ENCODE measurements around the gene C19orf85. TPM values are rescaled to one million over a fixed set of nuclear protein-coding genes. Genes with fewer than 3 reads are reported as not detected.

C19orf85 gene
- total and polyA plus RNA-seq, 4 experiments from 2014 or later: not detected

DNA sequence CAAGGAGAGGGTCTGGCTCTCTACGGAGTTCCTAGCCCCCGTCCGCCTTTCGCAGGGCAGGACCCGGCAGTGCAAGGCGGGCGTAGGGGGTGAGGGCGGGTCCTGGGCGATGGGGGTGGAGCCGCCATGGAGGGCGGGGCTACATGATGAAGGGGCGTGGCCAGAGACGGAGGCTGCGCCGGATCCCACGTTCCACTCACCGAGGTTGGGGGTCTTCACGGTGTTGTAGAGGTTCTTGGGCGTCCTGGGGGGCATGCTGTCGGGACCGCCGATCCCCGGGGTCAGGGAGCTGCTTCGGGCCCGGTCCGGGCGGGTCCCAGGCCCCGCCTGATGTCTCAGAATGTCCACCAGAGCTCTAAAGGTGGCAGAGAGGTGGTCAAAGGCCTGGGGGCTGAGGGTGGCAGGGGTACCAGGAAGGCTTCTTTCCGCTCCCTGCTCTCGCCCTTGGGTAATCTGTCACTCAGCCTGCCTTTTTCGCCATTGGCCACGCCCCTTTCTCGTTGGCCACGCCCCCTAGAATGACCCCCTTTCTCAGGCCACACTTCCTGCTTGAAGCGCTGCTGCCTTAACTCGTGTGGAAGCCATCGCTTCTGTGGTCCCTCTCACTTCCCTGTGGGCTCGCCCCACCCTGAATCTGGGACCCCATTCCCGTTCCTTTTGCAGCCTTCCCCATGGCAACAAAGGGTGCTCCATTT, 24.0 kb downstream of the C19orf85 start:
- CTCF ChIA-PET (ENCODE audit: partially characterized antibody): no interaction called here
- peaks cover 16 to 30% (median 21%) of the 10 kb centered on the region in 4 donors for H3K4me1 Mint-ChIP-seq
- H3K9me3 Mint-ChIP-seq: peaks cover 0 to 2% (median 0%) of the 10 kb centered on the region in 8 donors
- H3K27me3 Mint-ChIP-seq: peaks cover 54 to 60% of the 10 kb centered on the region in 2 donors
- Histone ChIP-seq H3K4me1 (ENCODE audit: insufficient read depth, low read length) (peaks cover 20% of the 10 kb centered on the region), H3K36me3 (ENCODE audit: insufficient read depth, low read length) (no peaks in the 10 kb centered on the region), H3K27ac (ENCODE audit: low read depth, low read length) (no peak overlapping the region), H3K9me3 (ENCODE audit: control insufficient read depth in 1 of 2, low read length in 2 of 2) (no peaks in the 10 kb centered on the region), H3K4me3 (ENCODE audit: low read length in 2 of 2) (no peak overlapping the region), H3K27me3 (ENCODE audit: insufficient read depth, low read length) (peaks cover 54% of the 10 kb centered on the region)
- DNase-seq: no peak
- intact Hi-C loops (cut with micrococcal nuclease): no loop called here
- POLR2A ChIA-PET (ENCODE audit: partially characterized antibody): no interaction called here
- H3K4me3 Mint-ChIP-seq: peak overlapping the region in 4 of 8 donors; percentile 5 to 78 (median 43)
- H3K27ac Mint-ChIP-seq: no peak overlapping the region
- H3K36me3 Mint-ChIP-seq: peaks cover 0 to 6% of the 10 kb centered on the region in 2 donors

- ChIA-PET CTCF (ENCODE audit: partially characterized antibody) (no interaction called here), POLR2A (ENCODE audit: partially characterized antibody) (no interaction called here)
- no peaks in the 10 kb centered on the region for H3K36me3 ChIP-seq (ENCODE audit: insufficient read depth, low read length)
- Mint-ChIP-seq H3K4me3 (no peak overlapping the region), H3K36me3 (peaks cover 0 to 6% of the 10 kb centered on the region in 2 donors), H3K27me3 (peaks cover 44 to 50% of the 10 kb centered on the region in 2 donors), H3K27ac (no peak overlapping the region), H3K9me3 (peaks cover 0 to 2% (median 0%) of the 10 kb centered on the region in 8 donors), H3K4me1 (peaks cover 16 to 30% (median 21%) of the 10 kb centered on the region in 4 donors)
- no peak overlapping the region for H3K27ac ChIP-seq (ENCODE audit: low read depth, low read length)
- H3K9me3 ChIP-seq (ENCODE audit: control insufficient read depth in 1 of 2, low read length in 2 of 2): no peaks in the 10 kb centered on the region
- intact Hi-C loops (cut with micrococcal nuclease): no loop called here
- DNase-seq: no peak
- peaks cover 20% of the 10 kb centered on the region for H3K4me1 ChIP-seq (ENCODE audit: insufficient read depth, low read length)
- H3K4me3 ChIP-seq (ENCODE audit: low read length in 2 of 2): no peak overlapping the region
- peaks cover 52% of the 10 kb centered on the region for H3K27me3 ChIP-seq (ENCODE audit: insufficient read depth, low read length)
Measured at GRCh38 chr19:55439052-55439451, 25.5 kb downstream of the C19orf85 start.

DNA sequence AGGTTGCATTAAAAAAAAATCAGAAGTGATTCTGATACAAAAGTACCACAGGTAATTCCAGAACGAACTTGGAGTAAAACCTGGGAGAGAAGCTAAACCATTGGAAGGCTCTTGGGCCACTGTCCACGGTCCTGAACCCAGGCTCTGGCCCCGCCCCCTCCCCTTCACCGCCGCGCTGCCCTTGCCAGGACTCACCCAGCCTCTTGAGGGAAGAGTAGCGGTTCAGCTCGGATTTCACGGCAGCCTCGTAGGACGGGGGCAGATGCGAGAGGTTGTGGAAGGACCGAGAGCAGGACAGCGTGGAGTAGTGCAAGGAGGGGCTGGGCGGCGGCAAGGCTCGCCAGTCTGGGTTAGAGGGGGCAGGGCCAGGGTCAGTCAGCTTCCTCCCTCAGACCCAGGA, 27.1 kb downstream of the C19orf85 start:
- peaks cover 11 to 18% (median 14%) of the 10 kb centered on the region in 4 donors for H3K4me1 Mint-ChIP-seq
- intact Hi-C loops (cut with micrococcal nuclease): no loop called here
- peaks cover 0 to 6% of the 10 kb centered on the region in 2 donors for H3K36me3 Mint-ChIP-seq
- peak overlapping the region in 1 of 8 donors; percentile 53 for H3K4me3 Mint-ChIP-seq
- Histone ChIP-seq H3K9me3 (ENCODE audit: control insufficient read depth in 1 of 2, low read length in 2 of 2) (no peaks in the 10 kb centered on the region), H3K27me3 (ENCODE audit: insufficient read depth, low read length) (peaks cover 41% of the 10 kb centered on the region), H3K4me1 (ENCODE audit: insufficient read depth, low read length) (peaks cover 20% of the 10 kb centered on the region), H3K36me3 (ENCODE audit: insufficient read depth, low read length) (no peaks in the 10 kb centered on the region), H3K4me3 (ENCODE audit: low read length in 2 of 2) (no peak overlapping the region), H3K27ac (ENCODE audit: low read depth, low read length) (no peak overlapping the region)
- peaks cover 0 to 2% (median 0%) of the 10 kb centered on the region in 8 donors for H3K9me3 Mint-ChIP-seq
- no peak overlapping the region for H3K27ac Mint-ChIP-seq
- H3K27me3 Mint-ChIP-seq: peaks cover 37 to 45% of the 10 kb centered on the region in 2 donors
- ChIA-PET CTCF (ENCODE audit: partially characterized antibody) (interaction anchor here (1.0 to 1.3 kb wide), 3 partner anchors 30 to 136 kb away, joined by 3 read pairs; no protein-coding TSS in a partner anchor), POLR2A (ENCODE audit: partially characterized antibody) (interaction anchor here (0.6 kb wide), 1 partner anchor 161 kb away, joined by 3 read pairs; no protein-coding TSS in a partner anchor)
- DNase-seq: no peak

GRCh38 chr19:55436847-55437246, 27.7 kb downstream of the C19orf85 start:
- no peak overlapping the region for H3K27ac Mint-ChIP-seq
- Histone ChIP-seq H3K4me3 (ENCODE audit: low read length in 2 of 2) (no peak overlapping the region), H3K9me3 (ENCODE audit: control insufficient read depth in 1 of 2, low read length in 2 of 2) (no peaks in the 10 kb centered on the region), H3K27me3 (ENCODE audit: insufficient read depth, low read length) (peaks cover 40% of the 10 kb centered on the region), H3K36me3 (ENCODE audit: insufficient read depth, low read length) (no peaks in the 10 kb centered on the region), H3K4me1 (ENCODE audit: insufficient read depth, low read length) (peaks cover 17% of the 10 kb centered on the region), H3K27ac (ENCODE audit: low read depth, low read length) (no peak overlapping the region)
- H3K9me3 Mint-ChIP-seq: peaks cover 0 to 2% (median 0%) of the 10 kb centered on the region in 8 donors
- POLR2A ChIA-PET (ENCODE audit: partially characterized antibody): interaction anchor here (0.6 kb wide), 1 partner anchor 161 kb away, joined by 3 read pairs; no protein-coding TSS in a partner anchor
- H3K4me3 Mint-ChIP-seq: no peak overlapping the region
- CTCF ChIA-PET (ENCODE audit: partially characterized antibody): interaction anchor here (1.0 to 1.3 kb wide), 3 partner anchors 31 to 135 kb away, joined by 3 read pairs; no protein-coding TSS in a partner anchor
- peaks cover 0 to 6% of the 10 kb centered on the region in 2 donors for H3K36me3 Mint-ChIP-seq
- intact Hi-C loops (cut with micrococcal nuclease): no loop called here
- H3K4me1 Mint-ChIP-seq: peaks cover 11 to 17% (median 13%) of the 10 kb centered on the region in 4 donors
- no peak for DNase-seq
- peaks cover 40 to 47% of the 10 kb centered on the region in 2 donors for H3K27me3 Mint-ChIP-seq

DNA sequence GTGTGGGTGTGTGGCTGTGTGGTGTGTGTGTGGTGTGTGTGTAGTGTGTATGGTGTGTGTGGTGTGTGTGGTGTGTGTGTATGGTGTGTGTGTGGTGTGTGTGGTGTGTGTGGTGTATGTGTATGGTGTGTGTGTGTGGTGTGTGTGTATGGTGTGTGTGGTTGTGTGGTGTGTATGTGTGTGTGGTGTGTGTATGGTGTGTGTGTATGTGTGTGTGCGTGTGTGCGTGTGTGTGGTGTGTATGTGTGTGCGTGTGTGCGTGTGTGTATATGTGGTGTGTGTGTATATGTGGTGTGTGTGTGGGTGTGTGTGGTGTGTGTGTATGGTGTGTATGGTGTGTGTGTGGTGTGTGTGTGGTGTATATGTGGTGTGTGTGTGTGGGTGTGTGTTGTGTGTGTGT, 29.5 kb downstream of the C19orf85 start:
- intact Hi-C loops (cut with micrococcal nuclease): no loop called here
- no peak overlapping the region for H3K4me3 Mint-ChIP-seq
- H3K36me3 ChIP-seq (ENCODE audit: insufficient read depth, low read length): no peaks in the 10 kb centered on the region
- ChIA-PET CTCF (ENCODE audit: partially characterized antibody) (no interaction called here), POLR2A (ENCODE audit: partially characterized antibody) (no interaction called here)
- H3K4me1 Mint-ChIP-seq: peaks cover 0 to 4% (median 3%) of the 10 kb centered on the region in 4 donors
- peaks cover 23% of the 10 kb centered on the region for H3K27me3 ChIP-seq (ENCODE audit: insufficient read depth, low read length)
- H3K9me3 Mint-ChIP-seq: peaks cover 0 to 3% (median 0%) of the 10 kb centered on the region in 8 donors
- no peaks in the 10 kb centered on the region for H3K9me3 ChIP-seq (ENCODE audit: control insufficient read depth in 1 of 2, low read length in 2 of 2)
- H3K27me3 Mint-ChIP-seq: peaks cover 36 to 47% of the 10 kb centered on the region in 2 donors
- DNase-seq: no peak
- no peak overlapping the region for H3K4me3 ChIP-seq (ENCODE audit: low read length in 2 of 2)
- no peaks in the 10 kb centered on the region for H3K4me1 ChIP-seq (ENCODE audit: insufficient read depth, low read length)
- no peak overlapping the region for H3K27ac Mint-ChIP-seq
- H3K36me3 Mint-ChIP-seq: peaks cover 0 to 12% of the 10 kb centered on the region in 2 donors
- H3K27ac ChIP-seq (ENCODE audit: low read depth, low read length): no peak overlapping the region

GRCh38 chr19:55434356-55434919, 30.1 kb downstream of the C19orf85 start:
- Mint-ChIP-seq H3K36me3 (peaks cover 0 to 12% of the 10 kb centered on the region in 2 donors), H3K9me3 (peaks cover 0 to 3% (median 0%) of the 10 kb centered on the region in 8 donors), H3K4me3 (no peak overlapping the region), H3K27me3 (peaks cover 32 to 43% of the 10 kb centered on the region in 2 donors), H3K4me1 (peaks cover 0 to 2% (median under 1%) of the 10 kb centered on the region in 4 donors), H3K27ac (no peak overlapping the region)
- H3K27ac ChIP-seq (ENCODE audit: low read depth, low read length): no peak overlapping the region
- no peak for DNase-seq
- intact Hi-C loops (cut with micrococcal nuclease): no loop called here
- H3K4me1 ChIP-seq (ENCODE audit: insufficient read depth, low read length): no peaks in the 10 kb centered on the region
- H3K4me3 ChIP-seq (ENCODE audit: low read length in 2 of 2): no peak overlapping the region
- no peaks in the 10 kb centered on the region for H3K9me3 ChIP-seq (ENCODE audit: control insufficient read depth in 1 of 2, low read length in 2 of 2)
- H3K27me3 ChIP-seq (ENCODE audit: insufficient read depth, low read length): peaks cover 21% of the 10 kb centered on the region
- H3K36me3 ChIP-seq (ENCODE audit: insufficient read depth, low read length): no peaks in the 10 kb centered on the region
- CTCF ChIA-PET (ENCODE audit: partially characterized antibody): no interaction called here
- POLR2A ChIA-PET (ENCODE audit: partially characterized antibody): no interaction called here

DNA sequence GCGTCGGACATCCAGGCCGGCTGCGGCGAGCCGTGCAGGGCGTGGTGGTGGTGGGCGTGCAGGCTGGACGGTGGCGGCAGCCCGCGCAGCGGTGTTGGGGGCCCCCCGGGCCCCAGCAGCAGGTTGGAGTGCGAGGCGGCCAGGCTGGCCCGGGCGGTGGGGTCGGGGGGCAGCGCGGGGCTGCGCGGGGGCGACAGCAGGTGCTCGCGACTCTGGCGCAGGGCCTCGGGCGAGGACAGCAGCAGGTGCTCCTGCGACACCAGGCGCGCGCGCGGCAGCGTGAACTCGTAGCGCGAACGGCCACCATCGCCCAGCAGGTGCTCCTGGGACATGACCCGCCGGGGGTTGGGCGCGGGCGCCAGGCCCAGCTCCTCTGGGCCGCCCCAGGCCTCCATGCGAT, 31.3 kb downstream of the C19orf85 start:
- no peak for DNase-seq
- H3K4me3 Mint-ChIP-seq: no peak overlapping the region
- H3K4me1 ChIP-seq (ENCODE audit: insufficient read depth, low read length): no peaks in the 10 kb centered on the region
- peaks cover 9% of the 10 kb centered on the region for H3K27me3 ChIP-seq (ENCODE audit: insufficient read depth, low read length)
- H3K27ac ChIP-seq (ENCODE audit: low read depth, low read length): no peak overlapping the region
- no peaks in the 10 kb centered on the region for H3K36me3 ChIP-seq (ENCODE audit: insufficient read depth, low read length)
- H3K9me3 Mint-ChIP-seq: peaks cover 0 to 3% (median 0%) of the 10 kb centered on the region in 8 donors
- peaks cover 28 to 40% of the 10 kb centered on the region in 2 donors for H3K27me3 Mint-ChIP-seq
- ChIA-PET POLR2A (ENCODE audit: partially characterized antibody) (no interaction called here), CTCF (ENCODE audit: partially characterized antibody) (no interaction called here)
- intact Hi-C loops (cut with micrococcal nuclease): no loop called here
- H3K27ac Mint-ChIP-seq: no peak overlapping the region
- peaks cover 0 to 6% of the 10 kb centered on the region in 2 donors for H3K36me3 Mint-ChIP-seq
- H3K9me3 ChIP-seq (ENCODE audit: control insufficient read depth in 1 of 2, low read length in 2 of 2): no peaks in the 10 kb centered on the region
- no peak overlapping the region for H3K4me3 ChIP-seq (ENCODE audit: low read length in 2 of 2)
- peaks cover 0 to 2% (median under 1%) of the 10 kb centered on the region in 4 donors for H3K4me1 Mint-ChIP-seq

All from CD4-positive, alpha-beta memory T cell (primary cell).